KMS-11 (cell line): ENCODE measurements around the gene SLC24A3.

ENCODE experiments used
- H2AFZ ChIP-seq: fragments of 200-600 bp; sonication (generic); 2 replicates; pipeline ENCODE4 v1.6.1; 2016; ENCODE audit warnings: antibody characterized with exemption, mixed run types, low read depth
- H3K27ac ChIP-seq: fragments of 200-600 bp; sonication (generic); 2 replicates; pipeline ENCODE4 v1.6.1; 2016; ENCODE audit warnings: mild to moderate bottlenecking, mixed run types
- H3K27me3 ChIP-seq: fragments of 200-600 bp; sonication (generic); 2 replicates; pipeline ENCODE4 v1.6.1; 2017; ENCODE audit warnings: mild to moderate bottlenecking, low read depth, mixed run types, moderate library complexity; ENCODE audit not compliant: insufficient read depth
- H3K36me3 ChIP-seq: fragments of 200-600 bp; sonication (generic); 2 replicates; pipeline ENCODE4 v1.6.1; 2017; ENCODE audit warnings: mild to moderate bottlenecking, mixed run types; ENCODE audit not compliant: insufficient read depth
- H3K4me1 ChIP-seq: fragments of 200-600 bp; sonication (generic); 2 replicates; pipeline ENCODE4 v1.6.1; 2016; ENCODE audit warnings: mild to moderate bottlenecking, low read depth, mixed run types; ENCODE audit not compliant: poor library complexity, severe bottlenecking
- H3K4me2 ChIP-seq: fragments of 200-600 bp; sonication (generic); 2 replicates; pipeline ENCODE4 v1.7.0; 2016; ENCODE audit warnings: mild to moderate bottlenecking, mixed run types
- H3K4me3 ChIP-seq: fragments of 200-600 bp; sonication (generic); IDR thresholded peaks from 2 replicates; pipeline ENCODE4 v1.6.1; 2017; ENCODE audit warnings: low read depth, low read length, mixed read lengths; ENCODE audit not compliant: insufficient read depth
- H3K79me2 ChIP-seq: fragments of 200-600 bp; sonication (generic); 2 replicates; pipeline ENCODE4 v1.6.1; 2016; ENCODE audit warnings: low read depth, mixed run types; ENCODE audit not compliant: insufficient read depth
- H3K9ac ChIP-seq: fragments of 200-600 bp; sonication (generic); 2 replicates; pipeline ENCODE4 v1.6.1; 2016; ENCODE audit warnings: mild to moderate bottlenecking, mixed run types
- H4K20me1 ChIP-seq: fragments of 200-600 bp; sonication (generic); 2 replicates; pipeline ENCODE4 v1.6.1; 2016; ENCODE audit warnings: mild to moderate bottlenecking, mixed run types; ENCODE audit not compliant: insufficient read depth
- CTCF ChIP-seq: fragments of 200-600 bp; sonication (generic); conservative IDR thresholded peaks from 2 replicates; pipeline ENCODE4 v1.6.1; 2017; ENCODE audit warnings: low read depth, mild to moderate bottlenecking, antibody characterized with exemption, low read length, moderate library complexity, mixed read lengths

Gene SLC24A3

GRCh38 chr20:19742974-19743639 lies 530.7 kb downstream of the SLC24A3 start:
- Histone ChIP-seq H2AFZ (no peak overlapping the region), H3K27me3 (no peaks in the 10 kb centered on the region), H3K36me3 (no peaks in the 10 kb centered on the region), H3K27ac (no peak overlapping the region), H3K79me2 (no peaks in the 10 kb centered on the region), H3K4me1 (peaks cover under 1% of the 10 kb centered on the region), H4K20me1 (no peaks in the 10 kb centered on the region), H3K4me3 (no peak overlapping the region), H3K9ac (no peak overlapping the region), H3K4me2 (no peak overlapping the region)
- TF ChIP-seq CTCF = no peak

- Histone ChIP-seq H3K9ac (no peak overlapping the region), H3K36me3 (no peaks in the 10 kb centered on the region), H3K27me3 (no peaks in the 10 kb centered on the region), H3K79me2 (no peaks in the 10 kb centered on the region), H3K27ac (no peak overlapping the region), H3K4me3 (no peak overlapping the region), H3K4me2 (no peak overlapping the region), H3K4me1 (no peaks in the 10 kb centered on the region), H4K20me1 (no peaks in the 10 kb centered on the region), H2AFZ (no peak overlapping the region)
- no peak for TF ChIP-seq CTCF
Observed at GRCh38 chr20:19743640-19743995, 531.2 kb downstream of the SLC24A3 start.

GRCh38 chr20:19745106-19745505 lies 532.7 kb downstream of the SLC24A3 start:
- H3K27ac ChIP-seq = no peak overlapping the region
- H3K4me1 ChIP-seq = no peaks in the 10 kb centered on the region

GRCh38 chr20:19745584-19745983 lies 533.1 kb downstream of the SLC24A3 start:
- Histone ChIP-seq H4K20me1 (no peaks in the 10 kb centered on the region), H3K36me3 (no peaks in the 10 kb centered on the region), H3K4me3 (no peak overlapping the region), H3K79me2 (no peaks in the 10 kb centered on the region), H3K27ac (no peak overlapping the region), H3K4me2 (no peak overlapping the region), H3K9ac (no peak overlapping the region), H2AFZ (no peak overlapping the region), H3K27me3 (no peaks in the 10 kb centered on the region), H3K4me1 (no peaks in the 10 kb centered on the region)
- no peak for TF ChIP-seq CTCF

More at GRCh38 chr20:19745106-19745505, 532.7 kb downstream of the SLC24A3 start:
- Histone ChIP-seq H3K27me3 (no peaks in the 10 kb centered on the region), H3K9ac (no peak overlapping the region), H3K4me3 (no peak overlapping the region), H3K79me2 (no peaks in the 10 kb centered on the region), H3K4me2 (no peak overlapping the region), H4K20me1 (no peaks in the 10 kb centered on the region), H2AFZ (no peak overlapping the region), H3K36me3 (no peaks in the 10 kb centered on the region)
- no peak for TF ChIP-seq CTCF
